SK-N-MC (cell line): ENCODE data around the gene LRRC70.
"Not testable (repeated sequence)": the region's sequence is repeated elsewhere in the genome, so short reads cannot be mapped to it uniquely, and the experiment has no call there.

Experiments
- DNase-seq: peaks from one replicate; pipeline ENCODE4 v3.0.0-alpha.2; 2011; ENCODE audit warnings: low read depth, low spot score
- H3K27ac ChIP-seq: fragments of 200-600 bp; sonication (generic); 2 replicates; pipeline ENCODE4 v1.5.1; 2016; ENCODE audit warnings: mixed run types
- H3K36me3 ChIP-seq: fragments of 200-600 bp; sonication (generic); 2 replicates; pipeline ENCODE4 v1.6.1; 2017; ENCODE audit warnings: antibody characterized with exemption, low read length, mixed read lengths; ENCODE audit not compliant: insufficient read depth
- H3K4me3 ChIP-seq: fragments of 200-600 bp; sonication (generic); 2 replicates; pipeline ENCODE4 v1.5.1; 2016
- H3K9ac ChIP-seq: fragments of 200-600 bp; sonication (generic); 2 replicates; pipeline ENCODE4 v1.8.0; 2017; ENCODE audit warnings: mixed run types, mixed read lengths; ENCODE audit not compliant: insufficient read length
- H3K9me3 ChIP-seq: fragments of 200-600 bp; sonication (generic); 2 replicates; pipeline ENCODE4 v1.6.1; 2017; ENCODE audit warnings: low read depth, mild to moderate bottlenecking, antibody characterized with exemption, low read length, moderate library complexity, mixed read lengths
- EZH2 ChIP-seq: fragments of 200-600 bp; sonication (generic); IDR thresholded peaks from one replicate; pipeline ENCODE4 v1.6.1; 2017; ENCODE audit warnings: antibody characterized with exemption
- FOXP2 ChIP-seq: optimal IDR thresholded peaks from 2 replicates; pipeline ENCODE3; 2011; ENCODE audit warnings: mild to moderate bottlenecking, moderate library complexity; ENCODE audit not compliant: insufficient read depth; ENCODE audit errors: extremely low read length, control extremely low read depth
- POLR2AphosphoS5 ChIP-seq: IDR thresholded peaks from 2 replicates; pipeline ENCODE4 v1.6.1; 2012; ENCODE audit warnings: mild to moderate bottlenecking, low read depth, low read length, borderline replicate concordance

Gene LRRC70

DNA sequence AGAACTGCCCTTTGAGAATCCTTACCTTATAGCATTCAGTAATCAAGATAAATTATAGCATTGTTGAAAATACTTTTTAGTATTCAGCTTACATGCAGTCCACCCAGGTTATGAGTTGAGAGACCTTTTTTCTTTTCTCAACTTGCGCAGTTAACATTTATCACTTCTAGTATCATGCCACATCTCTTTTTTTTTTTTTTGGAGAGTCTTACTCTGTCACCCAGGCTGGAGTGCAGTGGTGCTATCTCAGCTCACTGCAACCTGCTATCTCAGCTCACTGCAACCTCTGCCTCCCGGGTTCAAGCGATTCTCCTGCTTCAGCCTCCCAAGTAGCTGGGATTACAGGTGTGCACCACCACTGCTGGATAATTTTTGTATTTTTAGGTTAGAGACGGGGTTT lies 29.0 kb downstream of the LRRC70 start:
- no peak overlapping the region for H3K4me3 ChIP-seq
- DNase-seq, result no peak
- H3K27ac ChIP-seq, result no peak overlapping the region
- H3K9ac ChIP-seq, result no peak overlapping the region
- no peaks in the 10 kb centered on the region for H3K9me3 ChIP-seq
- TF ChIP-seq FOXP2, result no peak
- no peak for TF ChIP-seq POLR2AphosphoS5
- TF ChIP-seq EZH2, result no peak
- H3K36me3 ChIP-seq, result no peaks in the 10 kb centered on the region; the same call in 1 of the 2 replicates

DNA sequence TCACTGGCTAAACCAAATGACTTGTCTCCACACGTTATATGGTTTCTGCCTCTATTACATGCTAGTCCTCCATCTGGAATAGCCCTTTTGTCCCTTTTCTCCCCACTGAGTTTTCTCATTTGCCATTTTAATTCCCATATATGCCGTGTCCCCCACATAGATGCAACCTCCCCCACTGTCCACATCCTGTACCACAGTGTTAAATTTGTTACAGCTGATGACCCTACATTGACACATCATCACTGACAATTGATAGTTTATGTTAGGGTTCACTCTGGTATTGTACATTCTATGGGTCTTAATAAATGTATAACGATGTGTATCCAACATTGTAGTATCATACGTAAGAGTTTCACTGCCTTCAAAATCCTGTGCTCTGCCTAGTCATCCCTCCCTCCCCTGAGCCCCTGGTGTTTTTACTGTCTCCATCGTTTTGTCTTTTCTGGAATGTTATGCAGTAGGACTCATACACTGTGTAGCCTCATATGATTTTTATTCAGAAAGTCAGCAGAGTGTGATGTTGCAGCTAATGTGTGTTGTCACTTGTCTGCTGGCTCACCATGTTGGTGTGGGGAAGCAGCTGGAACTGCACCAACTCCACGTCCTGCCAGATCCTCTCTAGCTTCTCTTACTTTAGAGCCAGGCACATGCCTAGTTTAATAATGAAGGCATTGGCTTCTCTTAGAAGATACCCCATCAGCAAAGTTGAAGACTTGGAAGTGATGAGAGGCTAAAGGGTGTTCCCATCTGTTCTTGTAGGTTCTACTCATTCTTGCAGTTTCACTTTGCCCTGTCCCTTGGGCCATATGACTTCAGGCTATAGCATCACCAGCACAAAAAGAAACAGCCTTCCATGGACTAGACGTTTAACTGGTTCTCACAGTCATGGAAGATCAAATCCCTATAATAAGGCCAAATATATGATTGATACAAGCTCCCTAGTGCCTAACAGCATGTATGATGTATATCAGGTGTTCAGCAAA lies 30.2 kb downstream of the LRRC70 start:
- DNase-seq, result no peak
- H3K9me3 ChIP-seq, result no peaks in the 10 kb centered on the region
- no peak overlapping the region for H3K4me3 ChIP-seq
- TF ChIP-seq POLR2AphosphoS5 (no peak), EZH2 (no peak), FOXP2 (no peak)
- no peaks in the 10 kb centered on the region; the same call in 1 of the 2 replicates for H3K36me3 ChIP-seq
- no peak overlapping the region for H3K9ac ChIP-seq
- no peak overlapping the region for H3K27ac ChIP-seq

DNA sequence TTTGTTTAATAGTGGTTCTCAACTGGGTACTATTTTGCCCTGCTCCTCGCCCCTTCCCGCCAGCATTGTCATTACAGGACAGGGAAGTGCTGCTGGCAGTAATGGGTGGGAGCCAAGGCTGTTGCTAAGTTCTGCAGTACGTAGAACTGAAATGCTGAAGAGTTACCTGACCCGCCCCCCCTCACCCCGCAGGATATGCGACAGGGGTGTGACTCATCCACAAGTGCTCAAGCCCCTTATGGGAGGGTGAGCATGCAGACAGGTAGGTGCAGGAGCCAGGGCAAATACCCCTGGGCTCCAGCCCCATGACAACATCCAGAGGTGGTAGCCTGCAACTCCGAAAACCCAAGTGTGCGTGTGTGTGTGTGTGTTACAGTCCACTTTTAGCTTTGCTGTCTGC lies 35.7 kb downstream of the LRRC70 start:
- H3K36me3 ChIP-seq, result no peaks in the 10 kb centered on the region
- TF ChIP-seq EZH2 (no peak), POLR2AphosphoS5 (no peak), FOXP2 (no peak)
- no peak overlapping the region for H3K27ac ChIP-seq
- no peak for DNase-seq
- H3K9me3 ChIP-seq, result no peaks in the 10 kb centered on the region
- H3K9ac ChIP-seq, result no peak overlapping the region
- no peak overlapping the region for H3K4me3 ChIP-seq

DNA sequence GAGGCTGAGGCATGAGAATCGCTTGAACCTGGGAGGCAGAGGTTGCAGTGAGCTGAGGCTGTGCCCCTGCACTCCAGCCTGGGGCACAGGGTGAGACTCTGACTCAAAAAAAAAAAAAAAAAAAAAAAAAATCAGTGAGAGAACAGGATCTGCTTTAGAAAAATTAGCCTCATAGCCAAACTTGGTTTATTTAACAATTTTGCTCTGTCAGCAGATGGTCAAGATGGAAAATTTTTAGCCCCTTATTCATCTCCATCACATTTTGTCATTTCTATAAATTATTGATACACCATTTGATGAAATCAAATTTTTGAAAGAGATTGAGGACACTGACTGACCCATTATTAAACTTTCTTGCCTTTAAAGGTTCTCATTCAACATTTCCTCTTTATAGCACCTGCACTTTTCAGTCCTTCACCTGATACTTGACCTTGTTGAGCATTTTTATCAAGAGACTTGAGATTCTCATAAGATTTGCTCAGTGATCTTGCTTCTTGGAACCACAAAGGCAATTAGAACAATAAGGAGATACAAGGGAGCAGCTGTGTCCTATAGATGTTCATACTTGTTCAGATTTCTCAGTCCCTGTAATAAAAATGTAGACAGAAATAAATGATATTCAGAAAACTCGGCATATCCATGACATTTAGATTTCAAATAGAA lies 38.1 kb downstream of the LRRC70 start:
- DNase-seq, result no peak
- H3K9me3 ChIP-seq, result no peaks in the 10 kb centered on the region
- H3K4me3 ChIP-seq, result no peak overlapping the region
- no peak overlapping the region for H3K27ac ChIP-seq
- H3K9ac ChIP-seq, result no peak overlapping the region
- TF ChIP-seq EZH2 (no peak), POLR2AphosphoS5 (no peak), FOXP2 (no peak)
- no peaks in the 10 kb centered on the region for H3K36me3 ChIP-seq

DNA sequence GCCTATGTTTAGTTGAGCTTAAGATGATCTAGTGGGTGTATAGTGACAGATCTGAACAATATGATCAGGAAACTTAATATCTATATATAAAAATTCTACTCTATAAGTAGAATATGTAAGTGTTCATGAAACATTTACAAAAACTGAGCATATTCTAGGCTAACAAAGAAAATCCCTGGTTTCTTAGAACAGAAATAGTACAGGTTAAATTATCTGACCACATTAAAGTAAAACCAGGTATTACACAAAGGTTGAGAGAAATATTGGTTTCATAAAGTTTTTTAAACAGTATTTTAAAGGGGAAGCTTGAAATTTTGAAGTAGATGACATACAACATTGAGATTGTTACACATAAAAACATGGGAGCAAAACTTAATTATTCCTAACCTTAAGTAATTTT lies 39.3 kb downstream of the LRRC70 start:
- H3K36me3 ChIP-seq, result no peaks in the 10 kb centered on the region

DNA sequence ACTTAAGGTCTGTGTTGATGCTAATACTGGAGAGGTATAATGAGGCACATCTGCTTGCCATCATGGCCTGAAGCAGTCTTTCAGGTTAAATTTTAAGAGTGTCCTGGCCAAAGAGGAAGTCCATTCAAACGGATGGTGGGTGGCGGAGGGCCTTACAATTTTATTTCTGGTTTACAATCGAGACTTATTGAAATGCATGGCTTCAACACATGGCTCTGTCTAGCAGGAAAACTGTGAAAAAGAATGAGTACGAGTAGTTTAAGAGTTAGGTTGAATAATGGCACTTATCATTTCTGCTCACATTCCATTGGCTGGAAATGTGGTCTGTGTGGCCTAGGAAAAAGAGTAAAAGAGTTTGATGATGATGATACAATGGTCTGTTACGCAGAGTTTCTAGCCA lies 42.1 kb downstream of the LRRC70 start:
- Histone ChIP-seq H3K4me3 (no peak overlapping the region), H3K9ac (no peak overlapping the region), H3K36me3 (no peaks in the 10 kb centered on the region), H3K9me3 (no peaks in the 10 kb centered on the region), H3K27ac (no peak overlapping the region)
- no peak for DNase-seq
- TF ChIP-seq FOXP2 (no peak), POLR2AphosphoS5 (no peak), EZH2 (no peak)

More for the DNA sequence above, 39.3 kb downstream of the LRRC70 start:
- no peak for DNase-seq
- Histone ChIP-seq H3K4me3 (no peak overlapping the region), H3K9me3 (no peaks in the 10 kb centered on the region), H3K27ac (no peak overlapping the region), H3K9ac (no peak overlapping the region)
- TF ChIP-seq POLR2AphosphoS5 (no peak), EZH2 (no peak), FOXP2 (no peak)

DNA sequence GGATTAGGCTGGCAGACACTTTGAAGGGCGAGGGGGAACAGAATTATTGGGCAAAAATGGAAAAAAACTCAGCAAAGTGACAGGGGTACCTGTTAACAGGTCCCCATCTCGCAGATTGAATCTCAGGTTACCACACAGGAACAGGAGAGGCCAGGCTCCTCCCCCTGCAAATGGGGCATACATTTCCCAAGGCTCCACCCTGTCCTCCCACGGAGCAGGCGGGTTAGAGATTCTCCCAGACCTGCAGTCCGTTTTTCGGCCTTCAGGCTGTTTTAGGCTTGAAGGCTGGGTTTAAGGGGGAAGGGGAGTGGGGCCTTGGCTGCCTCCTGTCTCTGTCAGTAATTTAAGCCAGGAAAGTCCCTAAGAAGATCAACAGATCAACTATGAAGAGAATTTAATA lies 42.7 kb downstream of the LRRC70 start:
- Histone ChIP-seq H3K27ac (no peak overlapping the region; the same call in 1 of the 2 replicates), H3K9me3 (no peaks in the 10 kb centered on the region), H3K36me3 (no peaks in the 10 kb centered on the region), H3K4me3 (no peak overlapping the region), H3K9ac (no peak overlapping the region)
- TF ChIP-seq EZH2, result no peak
- TF ChIP-seq POLR2AphosphoS5, result no peak
- TF ChIP-seq FOXP2, result no peak
- DNase-seq, result no peak

DNA sequence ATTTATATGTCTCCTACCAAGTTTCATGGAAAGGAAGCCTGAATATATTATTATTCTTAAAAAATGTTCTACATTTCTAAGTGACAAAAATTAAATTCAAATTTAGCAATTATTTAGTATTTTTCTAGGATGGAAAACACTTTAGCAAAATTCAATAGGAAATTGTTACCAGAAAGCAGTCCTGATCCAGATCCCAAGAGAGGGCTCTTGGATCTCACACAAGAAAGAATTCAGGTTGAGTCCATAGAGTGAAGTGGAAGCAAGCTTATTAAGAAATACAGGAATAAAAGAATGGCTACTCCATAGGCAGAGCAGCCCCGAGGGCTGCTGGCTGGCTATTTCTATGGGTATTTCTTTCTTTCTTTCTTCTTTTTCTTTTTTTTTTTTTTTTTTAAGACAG lies 44.7 kb downstream of the LRRC70 start:
- Histone ChIP-seq H3K36me3 (no peaks in the 10 kb centered on the region; the same call in 1 of the 2 replicates), H3K9ac (no peak overlapping the region), H3K4me3 (no peak overlapping the region), H3K9me3 (no peaks in the 10 kb centered on the region), H3K27ac (no peak overlapping the region)
- DNase-seq, result no peak
- TF ChIP-seq EZH2, result no peak
- no peak for TF ChIP-seq FOXP2
- no peak for TF ChIP-seq POLR2AphosphoS5

DNA sequence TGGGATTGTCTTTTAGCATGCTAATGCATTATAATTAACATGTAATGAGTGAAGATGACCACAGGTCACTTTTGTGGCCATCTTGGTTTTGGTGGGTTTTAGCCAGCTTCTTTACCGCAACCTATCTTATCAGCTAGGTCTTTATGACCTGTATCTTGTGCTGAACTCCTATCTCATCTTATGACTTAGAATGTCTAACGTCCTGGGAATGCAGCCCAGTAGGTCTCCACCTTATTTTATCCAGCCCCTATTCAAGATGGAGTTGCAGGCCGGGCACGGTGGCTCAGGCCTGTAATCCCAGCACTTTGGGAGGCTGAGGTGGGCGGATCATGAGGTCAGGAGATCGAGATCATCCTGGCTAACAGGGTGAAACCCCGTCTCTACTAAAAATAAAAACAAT lies 45.8 kb downstream of the LRRC70 start:
- not testable (repeated sequence) for H3K9me3 ChIP-seq, H3K9ac ChIP-seq, H3K36me3 ChIP-seq

More for the DNA sequence above, 45.8 kb downstream of the LRRC70 start:
- H3K27ac ChIP-seq, H3K4me3 ChIP-seq, DNase-seq: not testable (repeated sequence)
